ENCODE data around the gene XYLT2.

The XYLT2 gene

DNA sequence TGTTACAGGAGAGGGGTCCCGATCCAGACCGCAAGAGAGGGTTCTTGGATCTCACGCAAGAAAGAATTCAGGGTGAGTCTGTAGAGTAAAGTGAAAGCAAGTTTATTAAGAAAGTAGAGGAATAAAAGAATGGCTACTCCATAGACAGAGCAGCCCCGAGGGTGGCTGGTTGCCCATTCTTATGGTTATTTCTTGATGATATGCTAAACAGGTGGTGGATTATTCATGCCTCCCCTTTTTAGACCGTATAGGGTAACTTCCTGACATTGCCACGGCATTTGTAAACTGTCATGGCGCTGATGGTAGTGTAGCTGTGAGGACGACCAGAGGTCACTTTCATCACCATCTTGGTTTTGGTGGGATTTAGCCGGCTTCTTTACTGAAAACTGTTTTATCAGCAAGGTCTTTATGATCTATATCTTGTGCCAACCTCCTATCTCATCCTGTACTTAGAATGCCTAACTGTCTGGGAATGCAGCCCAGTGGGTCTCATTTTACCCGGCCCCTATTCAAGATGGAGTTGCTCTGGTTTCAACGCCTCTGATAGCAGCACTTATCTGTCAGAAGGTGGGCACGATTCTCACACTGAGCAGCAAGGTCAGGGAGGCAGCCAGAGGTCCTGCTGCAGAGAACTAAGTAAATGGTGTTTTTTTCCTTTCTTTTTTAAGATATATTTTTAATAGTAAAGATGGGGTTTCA, 26.5 kb upstream of the XYLT2 start:
- Histone ChIP-seq H3K9ac (ENCODE audit: low read depth, low read length) (no peak overlapping the region), H3K4me1 (ENCODE audit: insufficient read depth, low read length) (peaks cover 14% of the 10 kb centered on the region; the same call in 1 of the 2 replicates), H3K27ac (ENCODE audit: low read depth, low read length) (no peak overlapping the region), H3K4me3 (ENCODE audit: low read length) (no peak overlapping the region), H3K36me3 (ENCODE audit: insufficient read depth, low read length) (no peaks in the 10 kb centered on the region), H3K9me3 (ENCODE audit: insufficient read depth, low read depth, low read length) (no peaks in the 10 kb centered on the region), H3K27me3 (ENCODE audit: insufficient read depth, low read length) (no peaks in the 10 kb centered on the region)
- WGBS = 78% methylated on average over 12 of the region's 12 CpGs

DNA sequence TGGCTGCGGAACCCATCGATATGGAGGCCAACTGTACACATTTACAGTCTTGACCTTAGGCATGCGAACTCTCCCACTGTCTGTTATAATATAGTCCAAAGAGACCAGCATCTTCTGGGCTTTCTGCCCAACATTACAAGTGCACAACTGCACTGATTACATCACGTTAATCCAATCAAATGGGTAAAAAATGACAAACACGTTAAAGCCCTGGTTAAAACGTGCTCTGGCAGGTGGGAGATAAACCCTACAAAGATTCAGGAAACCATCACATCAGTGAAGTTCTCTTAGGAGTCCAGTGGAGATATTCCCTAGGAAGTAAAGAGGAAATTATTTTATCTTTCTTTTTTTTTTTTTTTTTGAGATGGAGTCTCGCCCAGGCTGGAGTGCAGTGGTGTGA, 23.7 kb upstream of the XYLT2 start:
- Histone ChIP-seq H3K27ac (ENCODE audit: low read depth, low read length) (no peak overlapping the region), H3K27me3 (ENCODE audit: insufficient read depth, low read length) (no peaks in the 10 kb centered on the region), H3K4me3 (ENCODE audit: low read length) (no peak overlapping the region), H3K36me3 (ENCODE audit: insufficient read depth, low read length) (no peaks in the 10 kb centered on the region), H3K4me1 (ENCODE audit: insufficient read depth, low read length) (peaks cover 14% of the 10 kb centered on the region; the same call in 1 of the 2 replicates), H3K9ac (ENCODE audit: low read depth, low read length) (no peak overlapping the region), H3K9me3 (ENCODE audit: insufficient read depth, low read depth, low read length) (no peaks in the 10 kb centered on the region)
- 95% methylated on average over 7 of the region's 7 CpGs for WGBS

DNA sequence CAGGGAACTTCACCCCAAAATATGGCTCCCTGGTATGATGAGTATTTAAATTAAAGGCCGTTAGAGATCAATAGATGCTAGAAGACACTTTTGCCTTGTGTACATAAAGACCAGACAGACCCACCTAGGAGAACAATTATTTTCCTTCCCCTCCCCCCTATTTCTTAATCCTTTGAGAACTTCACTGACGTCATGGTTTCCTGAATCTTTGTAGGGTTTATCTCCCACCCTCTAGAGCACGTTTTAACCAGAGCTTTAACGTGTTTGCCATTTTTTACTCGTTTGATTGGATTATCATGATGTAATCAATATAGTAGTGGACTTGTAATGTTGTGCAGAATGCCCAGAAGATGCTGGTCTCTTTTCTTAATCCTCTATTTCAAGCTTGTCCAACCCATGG, 22.9 kb upstream of the XYLT2 start:
- H3K9ac ChIP-seq (ENCODE audit: low read depth, low read length) = no peak overlapping the region
- no peaks in the 10 kb centered on the region for H3K9me3 ChIP-seq (ENCODE audit: insufficient read depth, low read depth, low read length)
- 84% methylated on average over 5 of the region's 5 CpGs for WGBS
- H3K4me3 ChIP-seq (ENCODE audit: low read length) = no peak overlapping the region
- no peaks in the 10 kb centered on the region for H3K36me3 ChIP-seq (ENCODE audit: insufficient read depth, low read length)
- peaks cover 14% of the 10 kb centered on the region; the same call in 1 of the 2 replicates for H3K4me1 ChIP-seq (ENCODE audit: insufficient read depth, low read length)
- no peaks in the 10 kb centered on the region for H3K27me3 ChIP-seq (ENCODE audit: insufficient read depth, low read length)
- no peak overlapping the region for H3K27ac ChIP-seq (ENCODE audit: low read depth, low read length)

GRCh38 chr17:50325906-50326305, 20.0 kb upstream of the XYLT2 start:
- H3K4me3 ChIP-seq (ENCODE audit: low read length) = no peak overlapping the region
- no peak overlapping the region for H3K27ac ChIP-seq (ENCODE audit: low read depth, low read length)
- H3K36me3 ChIP-seq (ENCODE audit: insufficient read depth, low read length) = no peaks in the 10 kb centered on the region
- H3K9me3 ChIP-seq (ENCODE audit: insufficient read depth, low read depth, low read length) = no peaks in the 10 kb centered on the region
- no peak overlapping the region for H3K9ac ChIP-seq (ENCODE audit: low read depth, low read length)
- no peaks in the 10 kb centered on the region for H3K27me3 ChIP-seq (ENCODE audit: insufficient read depth, low read length)
- WGBS = 80% methylated on average over 4 of the region's 4 CpGs
- H3K4me1 ChIP-seq (ENCODE audit: insufficient read depth, low read length) = no peaks in the 10 kb centered on the region

- no peaks in the 10 kb centered on the region for H3K9me3 ChIP-seq (ENCODE audit: insufficient read depth, low read depth, low read length)
- H3K36me3 ChIP-seq (ENCODE audit: insufficient read depth, low read length) = no peaks in the 10 kb centered on the region
- H3K27ac ChIP-seq (ENCODE audit: low read depth, low read length) = no peak overlapping the region
- no peaks in the 10 kb centered on the region for H3K4me1 ChIP-seq (ENCODE audit: insufficient read depth, low read length)
- no peak overlapping the region for H3K9ac ChIP-seq (ENCODE audit: low read depth, low read length)
- H3K27me3 ChIP-seq (ENCODE audit: insufficient read depth, low read length) = peaks cover 3% of the 10 kb centered on the region; the same call in 1 of the 2 replicates
- WGBS = 95% methylated on average over 8 of the region's 9 CpGs
- H3K4me3 ChIP-seq (ENCODE audit: low read length) = no peak overlapping the region
These were observed 19.0 kb upstream of the XYLT2 start for GRCh38 chr17:50326831-50327364.

DNA sequence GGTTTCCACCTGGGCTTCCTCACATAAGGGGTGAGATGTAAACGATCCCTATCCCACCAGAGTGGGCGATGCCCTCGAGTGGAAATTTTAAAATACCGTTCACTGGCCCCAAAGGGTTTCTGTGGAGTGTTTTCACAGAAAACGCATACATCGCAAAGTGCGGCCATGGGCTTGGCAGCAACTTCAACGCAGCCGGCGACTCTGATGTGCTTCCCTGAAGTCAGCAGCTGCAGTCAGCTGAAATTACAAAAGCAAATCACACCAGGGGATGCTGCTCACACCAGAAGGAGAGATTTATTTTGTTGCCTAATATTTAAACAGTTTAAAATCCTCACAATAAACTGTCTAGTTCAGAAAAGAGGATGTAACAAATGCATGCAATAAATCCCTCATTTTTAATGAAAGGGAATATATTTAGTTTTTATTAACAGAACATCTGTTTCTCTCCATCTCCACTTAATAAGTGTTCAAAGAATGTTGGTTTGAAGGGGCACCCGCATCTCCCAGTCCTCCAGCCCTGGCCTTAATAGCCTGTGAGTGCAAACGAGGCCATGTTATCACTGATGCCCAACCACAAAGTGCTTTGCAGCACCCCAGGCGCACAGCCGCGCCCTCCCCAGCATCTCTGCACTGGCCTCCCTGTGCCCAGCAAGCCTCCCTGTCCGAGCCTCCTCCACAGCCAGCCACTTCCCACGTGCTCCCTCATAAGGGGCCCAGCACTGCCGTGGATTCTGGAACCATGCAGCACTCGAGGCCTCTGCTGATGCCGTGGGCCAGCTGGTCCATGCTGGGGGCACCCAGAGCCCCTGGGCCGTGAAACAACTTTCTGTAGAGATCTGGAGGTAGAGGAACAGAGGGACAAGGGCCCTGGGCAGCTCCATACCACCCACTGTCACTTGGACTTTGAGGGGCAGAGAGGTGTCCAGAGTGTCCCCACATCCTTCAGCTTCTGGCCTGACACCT, 17.3 kb upstream of the XYLT2 start:
- Histone ChIP-seq H3K4me1 (ENCODE audit: insufficient read depth, low read length) (0 out of 2 replicates have a peak, but pooled peaks cover 4% of the 10 kb centered on the region), H3K27me3 (ENCODE audit: insufficient read depth, low read length) (peaks cover 3% of the 10 kb centered on the region; the same call in 1 of the 2 replicates)

GRCh38 chr17:50329716-50330115, 16.2 kb upstream of the XYLT2 start:
- 92% methylated on average over 3 of the region's 3 CpGs for WGBS

More for the DNA sequence above, 17.3 kb upstream of the XYLT2 start:
- Histone ChIP-seq H3K4me3 (ENCODE audit: low read length) (no peak overlapping the region), H3K27ac (ENCODE audit: low read depth, low read length) (no peak overlapping the region), H3K9ac (ENCODE audit: low read depth, low read length) (no peak overlapping the region), H3K9me3 (ENCODE audit: insufficient read depth, low read depth, low read length) (no peaks in the 10 kb centered on the region), H3K36me3 (ENCODE audit: insufficient read depth, low read length) (no peaks in the 10 kb centered on the region)
- WGBS = 88% methylated on average over 21 of the region's 21 CpGs

DNA sequence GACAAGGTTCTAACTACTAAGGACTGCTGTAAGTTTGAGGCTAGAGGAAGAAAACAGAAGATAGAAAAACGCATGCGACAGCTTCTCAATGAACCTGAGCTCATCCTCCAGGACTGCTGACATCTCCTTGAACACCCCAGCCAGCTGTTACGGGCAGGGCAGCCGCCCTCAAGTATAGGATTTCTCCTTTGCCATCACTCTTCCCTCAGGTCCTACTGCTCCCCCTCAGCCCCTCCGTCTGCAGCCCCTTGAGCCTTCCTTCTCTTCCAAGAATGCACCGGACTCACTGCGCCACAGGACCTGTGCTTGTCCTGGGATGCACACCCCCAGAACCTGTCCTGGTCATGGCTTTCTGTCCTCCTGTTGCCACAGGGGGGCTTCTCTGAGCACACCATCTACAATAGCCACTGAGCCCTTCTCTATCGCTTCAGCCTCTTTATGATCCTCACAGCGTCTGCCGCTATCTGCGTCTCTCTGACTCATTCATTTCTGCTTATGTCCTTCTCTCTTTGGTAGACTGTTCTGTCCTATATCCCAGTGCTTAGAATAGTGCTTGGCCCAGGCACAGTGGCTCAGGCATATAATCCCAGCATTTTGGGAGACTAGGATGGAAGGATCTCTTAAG, 15.7 kb upstream of the XYLT2 start:
- WGBS = 87% methylated on average over 11 of the region's 11 CpGs
- Histone ChIP-seq H3K27me3 (ENCODE audit: insufficient read depth, low read length) (peaks cover 3% of the 10 kb centered on the region; the same call in 1 of the 2 replicates), H3K36me3 (ENCODE audit: insufficient read depth, low read length) (no peaks in the 10 kb centered on the region), H3K27ac (ENCODE audit: low read depth, low read length) (no peak overlapping the region), H3K9ac (ENCODE audit: low read depth, low read length) (no peak overlapping the region), H3K9me3 (ENCODE audit: insufficient read depth, low read depth, low read length) (no peaks in the 10 kb centered on the region), H3K4me1 (ENCODE audit: insufficient read depth, low read length) (0 out of 2 replicates have a peak, but pooled peaks cover 4% of the 10 kb centered on the region), H3K4me3 (ENCODE audit: low read length) (no peak overlapping the region)

More at GRCh38 chr17:50329716-50330115, 16.2 kb upstream of the XYLT2 start:
- Histone ChIP-seq H3K9ac (ENCODE audit: low read depth, low read length) (no peak overlapping the region), H3K9me3 (ENCODE audit: insufficient read depth, low read depth, low read length) (no peaks in the 10 kb centered on the region), H3K4me3 (ENCODE audit: low read length) (no peak overlapping the region), H3K27me3 (ENCODE audit: insufficient read depth, low read length) (peaks cover 3% of the 10 kb centered on the region; the same call in 1 of the 2 replicates), H3K27ac (ENCODE audit: low read depth, low read length) (no peak overlapping the region), H3K4me1 (ENCODE audit: insufficient read depth, low read length) (0 out of 2 replicates have a peak, but pooled peaks cover 4% of the 10 kb centered on the region), H3K36me3 (ENCODE audit: insufficient read depth, low read length) (no peaks in the 10 kb centered on the region)

- Histone ChIP-seq H3K27ac (ENCODE audit: low read depth, low read length) (no peak overlapping the region), H3K36me3 (ENCODE audit: insufficient read depth, low read length) (no peaks in the 10 kb centered on the region), H3K4me3 (ENCODE audit: low read length) (no peak overlapping the region), H3K9ac (ENCODE audit: low read depth, low read length) (no peak overlapping the region), H3K4me1 (ENCODE audit: insufficient read depth, low read length) (0 out of 2 replicates have a peak, but pooled peaks cover 4% of the 10 kb centered on the region), H3K9me3 (ENCODE audit: insufficient read depth, low read depth, low read length) (no peaks in the 10 kb centered on the region), H3K27me3 (ENCODE audit: insufficient read depth, low read length) (peaks cover 3% of the 10 kb centered on the region; the same call in 1 of the 2 replicates)
- WGBS = 86% methylated on average over 4 of the region's 4 CpGs
These were observed 14.7 kb upstream of the XYLT2 start for GRCh38 chr17:50331085-50331791.

DNA sequence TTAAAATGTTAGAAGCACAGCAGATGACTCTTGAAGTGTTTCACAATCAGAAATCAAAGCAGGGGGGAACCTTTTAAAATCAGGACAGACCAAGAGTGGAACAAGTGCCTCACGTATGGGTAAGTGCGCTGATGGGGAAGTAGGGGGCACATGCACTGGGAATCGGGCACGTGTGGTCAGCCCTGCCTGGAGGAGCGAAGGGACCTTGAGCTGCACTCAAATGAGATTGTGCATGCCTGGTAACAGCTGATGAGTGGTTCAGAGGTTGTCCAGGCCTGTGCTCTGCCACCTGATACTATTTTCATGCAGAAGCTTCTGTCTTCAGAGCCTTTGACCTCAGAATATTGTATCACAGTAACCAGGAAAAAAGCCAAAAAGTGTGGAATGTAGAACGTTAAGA, 13.7 kb upstream of the XYLT2 start:
- Histone ChIP-seq H3K9ac (ENCODE audit: low read depth, low read length) (no peak overlapping the region), H3K9me3 (ENCODE audit: insufficient read depth, low read depth, low read length) (no peaks in the 10 kb centered on the region), H3K36me3 (ENCODE audit: insufficient read depth, low read length) (no peaks in the 10 kb centered on the region), H3K27me3 (ENCODE audit: insufficient read depth, low read length) (peaks cover 3% of the 10 kb centered on the region; the same call in 1 of the 2 replicates), H3K4me1 (ENCODE audit: insufficient read depth, low read length) (0 out of 2 replicates have a peak, but pooled peaks cover 4% of the 10 kb centered on the region), H3K4me3 (ENCODE audit: low read length) (no peak overlapping the region), H3K27ac (ENCODE audit: low read depth, low read length) (no peak overlapping the region)
- WGBS = 85% methylated on average over 6 of the region's 6 CpGs

Data from HUES64 (cell line).